Activated effector memory CD4-positive, alpha-beta T cell treated with anti-CD3 and anti-CD28 coated beads, Interleukin-2, amount 50 U/mL, for 16 hours (primary cell): ENCODE measurements around the gene CSGALNACT2.
"Not testable (repeated sequence)": the region's sequence is repeated elsewhere in the genome, so short reads cannot be mapped to it uniquely, and the experiment has no call there.

Source experiments
- DNase-seq: peaks from one replicate; pipeline ENCODE4 v3.0.0-alpha.2; 2020

The CSGALNACT2 gene, protein sequence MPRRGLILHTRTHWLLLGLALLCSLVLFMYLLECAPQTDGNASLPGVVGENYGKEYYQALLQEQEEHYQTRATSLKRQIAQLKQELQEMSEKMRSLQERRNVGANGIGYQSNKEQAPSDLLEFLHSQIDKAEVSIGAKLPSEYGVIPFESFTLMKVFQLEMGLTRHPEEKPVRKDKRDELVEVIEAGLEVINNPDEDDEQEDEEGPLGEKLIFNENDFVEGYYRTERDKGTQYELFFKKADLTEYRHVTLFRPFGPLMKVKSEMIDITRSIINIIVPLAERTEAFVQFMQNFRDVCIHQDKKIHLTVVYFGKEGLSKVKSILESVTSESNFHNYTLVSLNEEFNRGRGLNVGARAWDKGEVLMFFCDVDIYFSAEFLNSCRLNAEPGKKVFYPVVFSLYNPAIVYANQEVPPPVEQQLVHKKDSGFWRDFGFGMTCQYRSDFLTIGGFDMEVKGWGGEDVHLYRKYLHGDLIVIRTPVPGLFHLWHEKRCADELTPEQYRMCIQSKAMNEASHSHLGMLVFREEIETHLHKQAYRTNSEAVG

DNA sequence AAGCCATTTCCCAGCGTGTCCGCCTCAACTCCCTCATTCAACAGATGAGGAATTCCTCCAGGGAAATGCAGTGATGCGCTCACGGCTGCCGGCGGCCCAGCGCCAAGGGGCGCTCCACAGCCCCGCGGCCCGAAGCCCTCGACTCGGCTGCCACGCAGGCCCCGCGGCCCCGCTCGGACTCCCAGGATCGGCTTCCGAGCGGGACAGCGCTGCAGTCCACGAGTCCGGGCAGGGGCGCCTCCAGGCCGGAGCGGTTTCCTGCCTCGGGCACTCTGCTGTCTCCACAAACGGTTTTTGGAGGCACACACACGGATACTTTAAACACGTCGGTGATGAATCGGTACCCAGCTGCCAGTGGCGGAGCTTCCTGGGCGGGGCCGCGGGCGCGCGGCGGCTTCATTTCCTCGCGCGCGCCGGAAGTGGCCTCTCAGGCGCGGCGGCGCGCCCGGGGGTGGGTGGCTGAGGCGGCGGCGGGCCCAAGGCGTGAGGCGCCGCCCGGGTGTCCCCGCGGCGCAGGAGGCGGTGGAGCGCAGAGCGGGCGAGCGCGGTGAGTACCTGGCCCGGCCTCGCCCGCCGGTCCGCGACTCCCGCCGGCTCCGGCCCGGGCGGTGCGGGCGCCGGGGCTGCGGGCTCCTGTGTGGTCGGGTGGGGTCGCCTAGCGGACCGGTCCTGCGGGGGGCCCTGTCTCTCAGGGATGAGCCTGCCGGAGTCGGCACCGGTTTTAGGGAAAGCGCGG, at the start of gene CSGALNACT2:
Gene CSGALNACT2, plus strand, starts transcription at position 425 of the 736 bp plus-strand sequence. CDS start 16,705 bp downstream, outside the sequence.
- peak; percentile 96 for DNase-seq

DNA sequence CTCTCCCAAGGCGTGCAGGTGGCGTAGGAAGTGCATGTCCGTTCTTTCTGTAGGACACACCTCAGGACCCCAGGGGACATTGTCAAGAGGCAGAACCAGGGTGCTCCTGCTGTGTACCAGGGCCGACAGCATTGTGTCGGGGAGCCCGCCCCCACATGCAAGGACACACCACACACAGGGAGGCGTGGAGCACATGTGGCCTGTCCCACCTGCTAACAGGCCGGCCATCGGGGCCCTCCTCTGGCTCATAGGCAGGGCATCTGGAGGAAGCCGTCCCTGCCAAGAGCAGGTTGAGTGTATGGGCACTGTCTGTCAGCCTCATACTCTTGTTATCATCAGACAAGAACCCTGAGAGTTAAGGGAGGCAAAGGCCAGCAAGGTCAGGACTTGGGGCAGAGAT, 48.7 kb upstream of the CSGALNACT2 start:
- DNase-seq, result no peak

DNA sequence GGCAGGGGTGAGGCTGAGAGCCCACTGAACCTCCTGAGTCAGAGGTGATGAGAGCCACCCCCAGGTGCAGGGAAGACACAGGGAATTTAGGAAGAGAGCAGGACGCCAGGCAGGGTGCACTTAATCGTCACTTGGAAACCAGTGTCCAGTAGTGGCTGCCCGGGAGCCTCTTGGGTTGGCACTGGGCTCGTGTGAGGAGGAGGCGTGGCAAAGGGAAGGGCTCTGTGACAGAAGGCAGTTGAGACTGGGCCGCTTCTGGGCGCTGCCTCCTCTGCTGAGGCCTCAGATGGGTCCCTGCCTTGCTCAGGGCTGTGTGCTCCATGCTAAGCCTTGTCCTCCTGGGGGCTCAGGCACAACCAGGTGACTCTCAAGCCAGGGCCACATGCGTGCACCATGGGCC, 48.1 kb upstream of the CSGALNACT2 start:
- no peak for DNase-seq

DNA sequence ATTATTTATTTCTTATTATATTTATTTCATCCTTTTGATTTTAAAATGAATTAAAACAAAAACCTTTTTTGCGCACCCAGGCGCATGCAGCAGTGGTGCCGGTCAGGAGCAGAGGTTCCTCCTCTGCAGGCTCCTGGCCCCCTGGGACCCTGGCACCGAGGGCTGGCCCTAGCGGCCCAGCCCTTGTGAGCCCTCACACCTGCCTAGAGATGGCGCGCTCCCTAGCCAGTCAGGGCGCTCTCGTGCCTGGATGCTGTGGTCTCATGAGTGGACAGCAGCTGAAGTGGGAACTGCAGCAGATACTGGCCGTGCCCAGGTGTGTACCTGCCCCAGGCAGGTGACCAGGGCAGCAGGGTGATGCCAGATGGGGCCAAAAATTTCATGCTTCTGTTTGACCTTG, 47.6 kb upstream of the CSGALNACT2 start:
- DNase-seq, result no peak

GRCh38 chr10:43091846-43092245, 46.4 kb upstream of the CSGALNACT2 start:
- DNase-seq, result no peak

GRCh38 chr10:43093423-43094076, 44.7 kb upstream of the CSGALNACT2 start:
- DNase-seq, result no peak

DNA sequence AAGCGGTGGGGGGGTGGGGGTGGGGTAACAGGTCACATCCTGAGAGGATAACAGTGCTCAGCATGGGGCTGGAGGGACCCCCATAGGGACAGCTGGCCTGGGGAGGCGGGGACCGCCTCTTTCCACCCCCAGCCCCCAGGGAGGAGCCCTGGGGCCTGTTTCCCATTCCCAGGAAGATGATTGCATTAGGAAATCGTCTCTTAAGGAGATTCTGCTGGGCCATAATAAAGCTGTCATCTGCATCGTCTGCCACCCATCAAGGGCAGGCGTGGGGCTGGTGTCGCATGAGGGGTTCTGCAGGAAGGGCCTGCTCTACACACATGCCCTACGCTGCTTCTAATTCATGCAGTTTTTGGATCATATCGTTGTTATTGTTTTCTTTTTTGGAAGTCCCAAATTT, 44.2 kb upstream of the CSGALNACT2 start:
- no peak for DNase-seq

DNA sequence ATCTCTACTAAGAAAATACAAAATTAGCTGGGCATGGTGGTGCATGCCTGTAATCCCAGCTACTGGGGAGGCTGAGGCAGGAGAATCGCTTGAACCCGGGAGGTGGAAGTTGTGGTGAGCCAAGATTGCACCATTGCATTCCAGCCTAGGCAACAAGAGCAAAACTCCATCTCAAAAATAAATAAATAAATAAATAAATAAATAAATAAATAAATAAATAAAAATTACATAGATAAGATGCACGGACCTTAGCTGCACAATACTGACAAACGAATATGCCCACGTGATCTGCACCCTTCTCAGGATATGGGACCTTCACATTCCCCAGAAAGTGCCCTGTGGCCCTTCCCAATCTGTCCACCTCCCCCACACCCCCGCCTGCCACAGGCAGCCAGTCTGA, 38.9 kb upstream of the CSGALNACT2 start:
- DNase-seq, result not testable (repeated sequence)

DNA sequence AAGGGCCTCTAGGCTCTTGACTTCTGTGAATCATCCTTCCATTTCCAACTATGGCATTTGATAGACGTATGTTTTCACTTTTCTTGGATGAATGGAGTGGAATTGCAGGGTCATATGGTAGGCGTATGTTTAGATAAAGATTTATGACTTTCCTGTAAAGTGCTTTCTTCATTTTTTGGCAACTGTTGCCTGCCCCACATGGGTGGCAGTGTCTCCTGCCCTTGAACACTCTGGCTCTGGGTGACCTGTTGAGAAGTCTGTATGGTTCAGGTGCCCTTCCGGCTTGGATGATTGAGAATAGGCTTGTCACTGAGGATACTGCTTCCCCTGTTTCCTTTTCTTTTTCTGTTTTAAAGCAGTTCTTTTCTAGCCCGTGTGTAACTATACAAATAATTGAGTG, 38.3 kb upstream of the CSGALNACT2 start:
- DNase-seq, result no peak

GRCh38 chr10:43100366-43100765, 37.9 kb upstream of the CSGALNACT2 start:
- no peak for DNase-seq

GRCh38 chr10:43102063-43102828, 36.0 kb upstream of the CSGALNACT2 start:
- no peak for DNase-seq

GRCh38 chr10:43105102-43105955, 32.9 kb upstream of the CSGALNACT2 start:
- DNase-seq, result peak; percentile 92

- no peak for DNase-seq
Observed at GRCh38 chr10:43105956-43106229, 32.4 kb upstream of the CSGALNACT2 start.

DNA sequence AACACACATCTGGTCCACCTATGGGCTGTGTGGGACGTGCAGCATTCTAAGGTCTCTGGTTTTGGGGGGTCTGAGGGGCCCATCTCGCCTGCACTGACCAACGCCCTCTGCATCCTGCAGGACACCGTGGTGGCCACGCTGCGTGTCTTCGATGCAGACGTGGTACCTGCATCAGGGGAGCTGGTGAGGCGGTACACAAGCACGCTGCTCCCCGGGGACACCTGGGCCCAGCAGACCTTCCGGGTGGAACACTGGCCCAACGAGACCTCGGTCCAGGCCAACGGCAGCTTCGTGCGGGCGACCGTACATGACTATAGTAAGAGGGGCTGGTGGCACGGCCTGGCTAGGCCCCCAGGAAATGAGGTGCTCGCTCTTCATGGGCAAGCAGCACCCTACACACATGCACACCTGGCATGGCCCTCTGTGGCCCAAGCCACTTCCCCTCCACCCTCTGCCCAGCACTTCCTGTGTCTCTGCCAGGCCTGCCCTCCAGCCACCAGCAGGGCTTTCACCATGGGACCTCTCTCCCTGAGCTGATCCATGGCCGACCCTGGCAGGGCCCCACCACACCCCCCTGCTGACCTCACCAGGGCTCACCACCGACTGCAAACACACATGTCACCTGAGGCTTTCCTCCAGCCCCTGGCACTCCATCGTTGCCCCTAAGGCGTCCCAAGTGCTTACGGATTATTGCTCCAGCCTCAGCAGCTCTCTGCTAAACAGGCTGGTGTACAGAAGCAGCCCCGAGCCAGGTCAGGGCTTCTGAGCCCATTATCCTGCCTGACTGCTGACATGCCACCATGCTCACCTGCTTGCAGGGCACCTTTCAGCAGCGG, 31.8 kb upstream of the CSGALNACT2 start:
- no peak for DNase-seq

DNA sequence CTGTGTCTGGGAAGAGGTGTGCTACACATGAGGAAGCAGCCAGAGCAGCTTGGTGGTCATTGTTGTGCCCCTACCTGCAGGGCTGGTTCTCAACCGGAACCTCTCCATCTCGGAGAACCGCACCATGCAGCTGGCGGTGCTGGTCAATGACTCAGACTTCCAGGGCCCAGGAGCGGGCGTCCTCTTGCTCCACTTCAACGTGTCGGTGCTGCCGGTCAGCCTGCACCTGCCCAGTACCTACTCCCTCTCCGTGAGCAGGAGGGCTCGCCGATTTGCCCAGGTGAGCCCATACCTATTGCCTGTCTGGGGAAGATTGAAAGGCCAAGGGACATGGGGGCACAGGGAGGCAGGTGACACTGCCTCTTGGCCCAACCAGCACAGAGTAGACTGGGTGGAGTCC, 29.3 kb upstream of the CSGALNACT2 start:
- DNase-seq, result no peak

GRCh38 chr10:43109671-43110249, 28.5 kb upstream of the CSGALNACT2 start:
- no peak for DNase-seq

- DNase-seq, result no peak
Observed at GRCh38 chr10:43110338-43111071, 27.7 kb upstream of the CSGALNACT2 start.

DNA sequence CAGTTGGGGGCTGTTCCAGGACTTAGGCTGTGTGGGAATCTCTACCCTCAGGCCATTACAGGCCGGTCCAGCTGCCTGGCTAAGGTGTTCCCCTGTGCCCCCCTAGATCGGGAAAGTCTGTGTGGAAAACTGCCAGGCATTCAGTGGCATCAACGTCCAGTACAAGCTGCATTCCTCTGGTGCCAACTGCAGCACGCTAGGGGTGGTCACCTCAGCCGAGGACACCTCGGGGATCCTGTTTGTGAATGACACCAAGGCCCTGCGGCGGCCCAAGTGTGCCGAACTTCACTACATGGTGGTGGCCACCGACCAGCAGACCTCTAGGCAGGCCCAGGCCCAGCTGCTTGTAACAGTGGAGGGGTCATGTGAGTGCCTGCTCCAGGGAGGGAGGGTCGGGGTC, 27.1 kb upstream of the CSGALNACT2 start:
- DNase-seq, result no peak

DNA sequence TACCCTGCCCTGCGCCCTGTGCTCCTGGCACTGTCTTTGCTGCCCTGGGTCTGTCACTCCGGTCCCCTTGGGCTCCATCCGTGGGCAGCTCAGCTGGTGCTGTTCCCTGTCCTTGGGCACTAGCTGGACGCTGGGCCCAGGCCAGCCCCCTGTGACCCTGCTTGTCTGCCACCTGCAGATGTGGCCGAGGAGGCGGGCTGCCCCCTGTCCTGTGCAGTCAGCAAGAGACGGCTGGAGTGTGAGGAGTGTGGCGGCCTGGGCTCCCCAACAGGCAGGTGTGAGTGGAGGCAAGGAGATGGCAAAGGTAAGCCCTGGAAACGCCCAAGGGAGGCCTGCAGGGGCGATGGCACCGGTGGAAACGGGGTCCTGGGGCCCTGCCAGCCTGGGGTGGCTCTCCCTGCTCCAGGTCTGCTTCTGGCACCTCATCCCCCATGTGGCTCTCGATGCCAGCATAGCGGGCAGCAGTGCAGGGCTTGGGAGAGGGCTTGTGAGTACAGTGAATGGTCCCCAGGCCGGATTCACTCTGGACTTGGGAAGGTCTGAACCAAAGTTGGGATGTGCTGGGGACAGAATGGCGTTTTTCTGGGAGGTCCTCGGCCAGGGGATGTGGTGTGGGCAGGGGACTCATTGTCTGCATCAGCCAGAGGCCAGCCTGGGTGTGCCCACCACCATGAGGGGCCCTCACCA, 26.2 kb upstream of the CSGALNACT2 start:
- DNase-seq, result no peak
